ENCODE measurements around the gene INTS7. TPM values are rescaled to one million over a fixed set of nuclear protein-coding genes. Genes with fewer than 3 reads are reported as not detected.
A peak's percentile ranks its signal among the peaks of the same experiment; 100 is the strongest.

Gene INTS7
- total RNA-seq, 3 donors from 2014 or later: 13.3 to 16.0 (median 13.3) TPM

DNA sequence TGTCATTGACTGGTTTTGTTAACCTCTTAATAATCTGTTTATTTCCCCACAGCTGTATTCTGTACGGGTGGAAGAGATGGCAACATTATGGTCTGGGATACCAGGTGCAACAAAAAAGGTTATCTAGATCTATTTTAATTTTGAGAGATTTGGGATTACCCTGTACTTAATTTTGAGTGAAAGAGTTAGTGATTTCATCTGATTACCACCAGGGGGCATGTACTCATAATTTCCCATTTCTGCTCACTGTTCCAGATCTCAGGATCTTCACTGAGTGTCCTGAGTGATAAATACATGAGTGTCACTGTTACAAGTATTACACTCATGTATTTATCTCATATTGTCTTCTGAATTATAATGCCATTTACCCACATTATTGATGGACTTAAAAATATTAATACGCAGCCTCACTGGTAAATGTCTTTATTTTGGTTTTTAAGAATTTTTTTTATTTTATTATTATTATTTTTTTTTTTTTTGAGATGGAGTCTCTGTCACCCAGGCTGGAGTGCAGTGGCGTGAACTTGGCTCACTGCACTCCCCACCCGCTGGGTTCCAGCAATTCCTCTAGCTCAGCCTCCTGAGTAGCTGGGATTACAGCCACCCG, 27.6 kb upstream of the INTS7 start:
- intact Hi-C loops (cut with DNase I, micrococcal nuclease): loop anchor here (10.0 kb wide), 3 partner anchors 252 to 392 kb away; no protein-coding TSS in a partner anchor
- ATAC-seq (peak; percentile 59), DNase-seq (no peak)
- Histone ChIP-seq H3K9me3 (no peaks in the 10 kb centered on the region), H3K4me3 (no peak overlapping the region), H3K36me3 (ENCODE audit: low read depth) (no peaks in the 10 kb centered on the region), H3K4me1 (ENCODE audit: low read depth) (no peaks in the 10 kb centered on the region)
- TF ChIP-seq CTCF (IDR thresholded peaks at IDR 0.05): peak; percentile 13

GRCh38 chr1:212060632-212061472, 25.5 kb upstream of the INTS7 start:
- intact Hi-C loops (cut with DNase I, micrococcal nuclease): loop anchor here (10.0 kb wide), 3 partner anchors 254 to 394 kb away; no protein-coding TSS in a partner anchor

GRCh38 chr1:212055333-212055732, 20.0 kb upstream of the INTS7 start:
- TF ChIP-seq CTCF (IDR thresholded peaks at IDR 0.05): no peak
- H3K4me1 ChIP-seq (ENCODE audit: low read depth): no peaks in the 10 kb centered on the region
- peaks cover 9% of the 10 kb centered on the region for H3K9me3 ChIP-seq
- ATAC-seq (no peak), DNase-seq (no peak)
- intact Hi-C loops (cut with DNase I, micrococcal nuclease): no loop called here
- no peaks in the 10 kb centered on the region for H3K36me3 ChIP-seq (ENCODE audit: low read depth)
- no peak overlapping the region for H3K4me3 ChIP-seq

More at GRCh38 chr1:212060632-212061472, 25.5 kb upstream of the INTS7 start:
- no peaks in the 10 kb centered on the region for H3K36me3 ChIP-seq (ENCODE audit: low read depth)
- peaks cover 9% of the 10 kb centered on the region for H3K9me3 ChIP-seq
- DNase-seq (no peak), ATAC-seq (no peak)
- no peak for TF ChIP-seq CTCF (IDR thresholded peaks at IDR 0.05)
- H3K4me1 ChIP-seq (ENCODE audit: low read depth): no peaks in the 10 kb centered on the region
- H3K4me3 ChIP-seq: no peak overlapping the region

- Histone ChIP-seq H3K4me3 (no peak overlapping the region), H3K9me3 (peaks cover 9% of the 10 kb centered on the region), H3K36me3 (ENCODE audit: low read depth) (no peaks in the 10 kb centered on the region), H3K4me1 (ENCODE audit: low read depth) (no peaks in the 10 kb centered on the region)
- ATAC-seq: no peak
- DNase-seq: no peak
- no peak for TF ChIP-seq CTCF (IDR thresholded peaks at IDR 0.05)
- intact Hi-C loops (cut with DNase I, micrococcal nuclease): no loop called here
Observed at GRCh38 chr1:212053993-212054392, 18.6 kb upstream of the INTS7 start.

GRCh38 chr1:212045981-212046380, 10.6 kb upstream of the INTS7 start:
- no peak for TF ChIP-seq CTCF (IDR thresholded peaks at IDR 0.05)
- ATAC-seq: no peak
- Histone ChIP-seq H3K4me3 (no peak overlapping the region), H3K36me3 (ENCODE audit: low read depth) (no peaks in the 10 kb centered on the region), H3K9me3 (no peaks in the 10 kb centered on the region), H3K4me1 (ENCODE audit: low read depth) (no peaks in the 10 kb centered on the region)
- no peak for DNase-seq
- intact Hi-C loops (cut with DNase I, micrococcal nuclease): no loop called here
